GM18511 (cell line): ENCODE results near the gene JAZF1.
"Not testable (repeated sequence)": the region's sequence is repeated elsewhere in the genome, so short reads cannot be mapped to it uniquely, and the experiment has no call there.

Experiments
- ATAC-seq: cut with Tn5 transposase; IDR thresholded peaks from one replicate; pipeline ENCODE4 v1.9.1; 2021; ENCODE audit warnings: mild to moderate bottlenecking, moderate library complexity; ENCODE audit not compliant: unreplicated experiment

JAZF1 gene

GRCh38 chr7:27889800-27890199 lies 290.8 kb downstream of the JAZF1 start:
- ATAC-seq, result no peak

DNA sequence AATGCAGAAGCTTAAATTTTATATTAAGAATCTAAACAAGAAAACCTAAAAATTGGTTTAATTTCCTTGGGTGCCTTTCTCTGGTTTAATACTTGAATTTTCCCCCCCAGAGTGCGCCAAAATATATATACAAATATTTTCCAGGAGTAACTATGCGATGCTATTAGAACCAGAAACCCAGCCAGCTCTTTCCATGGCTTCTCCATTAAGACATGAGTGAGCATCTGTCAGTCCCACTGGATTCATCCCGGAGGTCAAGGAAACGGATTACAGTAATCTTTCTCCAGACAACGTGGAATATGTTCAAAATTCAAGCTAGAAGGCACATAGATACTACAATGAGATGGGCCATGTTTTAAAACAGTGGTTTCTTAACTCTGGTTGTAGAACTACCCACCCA lies 291.9 kb downstream of the JAZF1 start:
- no peak for ATAC-seq

- ATAC-seq, result not testable (repeated sequence)
Observed at GRCh38 chr7:27886710-27887109, 293.9 kb downstream of the JAZF1 start.

DNA sequence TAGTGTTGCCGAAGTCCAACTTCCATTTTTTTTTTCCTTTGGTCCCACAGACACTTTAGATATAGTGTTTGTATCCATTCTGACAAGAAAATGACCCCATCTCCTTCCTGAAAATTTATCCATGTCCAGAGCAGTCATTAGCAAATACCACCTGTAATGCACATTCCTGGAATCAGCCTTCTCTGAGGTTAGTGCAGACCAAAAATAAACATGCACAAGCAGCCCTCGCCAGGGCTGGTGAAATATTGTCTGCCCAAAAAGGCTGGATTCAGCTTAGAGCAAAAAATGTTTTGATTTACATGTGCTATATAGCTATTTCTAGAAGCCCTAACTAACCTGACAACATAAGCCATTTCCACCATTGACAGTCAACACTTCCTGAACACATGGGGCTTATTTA lies 294.9 kb downstream of the JAZF1 start:
- ATAC-seq, result no peak

DNA sequence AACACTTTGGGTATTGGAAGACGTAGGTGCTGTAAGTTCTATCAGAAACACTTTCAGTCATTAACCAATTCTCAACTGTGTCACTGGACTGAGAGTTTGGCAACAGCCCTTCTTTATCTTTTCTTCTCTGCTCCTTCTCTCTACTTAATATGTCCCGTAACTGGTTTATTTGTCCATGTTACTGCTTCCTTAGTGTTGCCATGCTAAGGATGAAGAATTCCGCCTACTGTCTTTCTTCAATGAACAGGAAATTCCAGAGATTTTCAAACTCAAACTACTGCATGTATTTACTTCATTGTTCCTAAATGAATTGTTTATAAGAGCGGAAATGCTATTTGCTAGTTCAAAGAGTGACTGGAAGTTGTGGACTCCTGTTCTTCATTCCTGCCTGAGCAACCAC lies 296.9 kb downstream of the JAZF1 start:
- no peak for ATAC-seq

- ATAC-seq, result no peak
Observed at GRCh38 chr7:27876756-27877155, 303.8 kb downstream of the JAZF1 start.

GRCh38 chr7:27875832-27876231 lies 304.8 kb downstream of the JAZF1 start:
- ATAC-seq, result no peak

DNA sequence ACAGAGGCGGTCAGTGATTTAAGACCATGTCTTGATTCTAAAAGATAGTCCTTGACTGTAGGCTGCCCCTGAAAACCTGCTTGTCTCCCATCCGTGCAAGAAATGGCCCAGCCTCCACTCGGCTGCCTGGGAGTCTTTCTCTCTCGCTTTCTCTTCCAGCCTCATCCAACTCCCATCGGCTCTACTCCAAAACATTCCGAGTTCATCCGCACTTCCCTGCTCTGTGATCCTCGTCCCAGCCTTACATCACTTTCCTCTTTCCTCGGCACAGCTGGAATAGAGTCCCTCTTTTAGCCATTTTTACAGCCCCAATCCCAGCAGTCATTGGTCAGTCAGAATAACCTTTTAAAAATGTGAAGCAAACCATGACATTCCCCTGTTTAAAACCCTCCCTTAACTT lies 305.5 kb downstream of the JAZF1 start:
- ATAC-seq, result no peak

DNA sequence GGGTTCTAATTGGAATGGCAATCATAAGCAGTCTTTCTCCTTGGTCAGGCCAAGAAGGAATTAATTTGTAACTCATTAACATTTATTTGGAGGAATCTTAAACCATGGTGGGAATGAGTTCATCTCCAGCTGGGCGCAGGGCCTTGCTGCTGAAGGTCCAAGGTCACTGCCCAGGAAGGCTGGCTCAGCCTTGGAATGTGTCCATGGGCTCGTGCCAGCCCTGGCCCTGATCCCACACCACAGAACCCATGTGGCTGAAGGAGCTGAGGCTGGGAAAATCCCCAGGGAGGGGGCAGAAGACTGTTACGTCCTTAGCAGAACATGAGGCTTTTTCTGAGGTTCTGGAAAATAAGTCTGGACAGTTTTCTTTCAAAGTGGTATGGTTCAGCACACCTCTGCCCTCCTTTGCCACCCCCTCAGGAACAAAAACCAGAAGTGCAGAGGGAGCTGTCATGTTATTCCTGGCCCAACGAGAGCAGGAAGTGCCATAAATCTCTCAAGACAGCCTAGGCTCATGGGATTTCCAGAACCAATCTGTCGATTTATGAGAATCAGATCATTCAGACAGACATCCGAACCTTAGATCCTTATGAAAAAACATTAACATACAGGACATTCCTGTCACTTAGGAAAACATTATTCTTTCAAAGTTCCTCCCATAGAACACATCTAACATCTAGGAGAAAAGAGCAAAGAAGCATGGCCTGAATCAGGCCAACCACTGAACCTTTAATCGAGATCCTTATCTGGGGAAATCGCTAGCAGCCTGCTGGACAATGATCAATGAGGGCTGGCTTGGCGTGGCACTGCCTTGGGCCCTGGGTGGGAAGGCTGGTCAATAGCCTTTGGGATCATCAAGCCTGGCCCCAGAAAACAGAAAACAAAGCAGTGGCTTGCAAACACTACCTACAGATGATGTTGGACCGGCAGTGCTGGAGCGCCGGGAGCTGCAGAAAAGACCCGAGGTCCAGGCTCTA lies 306.3 kb downstream of the JAZF1 start:
- ATAC-seq, result no peak

GRCh38 chr7:27872356-27873275 lies 308.0 kb downstream of the JAZF1 start:
- ATAC-seq, result no peak

DNA sequence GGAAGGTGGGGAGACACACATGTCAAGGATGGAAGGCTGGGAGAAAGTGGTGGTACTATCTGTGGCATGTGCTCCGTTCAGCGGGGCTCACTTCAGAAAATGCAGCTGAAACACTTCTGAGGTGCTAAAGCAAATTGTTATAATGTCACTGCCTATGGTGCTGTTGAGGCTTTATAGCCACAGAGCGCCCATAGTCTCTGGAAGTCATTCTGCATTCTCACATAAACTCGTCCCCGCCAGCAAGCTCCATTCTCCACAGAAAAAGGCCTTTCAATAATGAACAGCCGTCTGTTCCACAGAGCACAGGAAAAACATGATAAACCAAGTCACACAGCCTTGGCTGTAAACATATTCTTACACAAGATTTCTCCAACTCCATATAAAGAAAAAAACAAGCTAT lies 308.7 kb downstream of the JAZF1 start:
- no peak for ATAC-seq

DNA sequence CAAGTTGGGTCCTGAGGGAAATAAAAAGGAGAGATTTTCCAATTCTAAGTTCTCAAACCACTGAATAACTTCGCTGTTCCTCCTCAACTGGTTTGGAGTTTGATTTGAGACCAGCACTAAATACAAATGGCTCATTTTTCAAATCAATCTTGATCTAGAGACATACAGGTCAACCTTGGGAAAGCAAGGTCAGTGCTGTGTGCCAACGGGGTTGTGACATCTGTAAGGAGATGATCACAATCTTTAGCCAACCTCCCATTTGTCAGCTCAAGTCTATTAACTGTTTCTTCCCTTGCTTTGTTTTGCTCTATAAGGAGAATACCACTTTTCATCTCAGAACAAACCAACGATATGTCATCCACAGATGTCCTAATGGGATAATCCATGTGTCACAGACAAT lies 309.5 kb downstream of the JAZF1 start:
- no peak for ATAC-seq

DNA sequence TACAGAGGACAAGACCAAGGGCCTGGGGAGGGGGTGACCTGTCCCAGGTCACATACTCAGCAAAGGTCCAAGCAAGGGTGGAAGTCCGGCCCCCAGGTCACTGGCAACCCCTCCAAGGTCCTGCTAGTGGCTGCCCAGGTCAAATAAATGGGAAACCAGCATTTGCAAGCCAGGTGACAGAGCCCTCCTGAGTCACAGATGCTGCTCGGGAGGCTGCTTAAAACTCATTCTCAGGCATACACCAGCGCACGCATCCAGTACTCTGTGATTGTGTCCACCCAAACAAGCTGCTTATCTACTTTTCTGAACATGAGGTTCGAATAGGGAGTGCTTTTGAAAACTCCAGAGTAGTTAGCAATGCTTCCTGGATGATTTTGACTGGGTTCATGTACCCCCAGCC lies 310.0 kb downstream of the JAZF1 start:
- no peak for ATAC-seq

GRCh38 chr7:27869056-27869455 lies 311.5 kb downstream of the JAZF1 start:
- no peak for ATAC-seq

DNA sequence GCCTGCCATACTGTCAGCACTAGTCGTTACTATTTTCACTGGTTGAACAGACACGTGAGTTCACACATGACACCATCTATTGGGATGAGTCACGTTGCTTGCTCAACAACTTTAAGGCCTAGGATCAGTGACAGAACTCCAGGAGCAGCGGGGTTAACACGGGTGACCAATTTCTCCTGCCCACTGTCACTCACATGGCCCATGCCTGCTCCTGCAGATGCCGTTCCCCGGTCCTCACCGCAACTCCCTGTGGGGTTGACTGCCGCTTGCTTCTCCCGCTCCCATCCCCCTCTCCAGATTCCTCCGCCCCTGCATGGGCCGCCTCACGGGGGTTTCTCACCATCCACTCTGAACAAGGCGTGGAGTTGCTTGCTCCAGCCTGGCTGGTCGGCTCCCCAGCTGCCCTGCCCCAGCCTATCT lies 312.5 kb downstream of the JAZF1 start:
- no peak for ATAC-seq

DNA sequence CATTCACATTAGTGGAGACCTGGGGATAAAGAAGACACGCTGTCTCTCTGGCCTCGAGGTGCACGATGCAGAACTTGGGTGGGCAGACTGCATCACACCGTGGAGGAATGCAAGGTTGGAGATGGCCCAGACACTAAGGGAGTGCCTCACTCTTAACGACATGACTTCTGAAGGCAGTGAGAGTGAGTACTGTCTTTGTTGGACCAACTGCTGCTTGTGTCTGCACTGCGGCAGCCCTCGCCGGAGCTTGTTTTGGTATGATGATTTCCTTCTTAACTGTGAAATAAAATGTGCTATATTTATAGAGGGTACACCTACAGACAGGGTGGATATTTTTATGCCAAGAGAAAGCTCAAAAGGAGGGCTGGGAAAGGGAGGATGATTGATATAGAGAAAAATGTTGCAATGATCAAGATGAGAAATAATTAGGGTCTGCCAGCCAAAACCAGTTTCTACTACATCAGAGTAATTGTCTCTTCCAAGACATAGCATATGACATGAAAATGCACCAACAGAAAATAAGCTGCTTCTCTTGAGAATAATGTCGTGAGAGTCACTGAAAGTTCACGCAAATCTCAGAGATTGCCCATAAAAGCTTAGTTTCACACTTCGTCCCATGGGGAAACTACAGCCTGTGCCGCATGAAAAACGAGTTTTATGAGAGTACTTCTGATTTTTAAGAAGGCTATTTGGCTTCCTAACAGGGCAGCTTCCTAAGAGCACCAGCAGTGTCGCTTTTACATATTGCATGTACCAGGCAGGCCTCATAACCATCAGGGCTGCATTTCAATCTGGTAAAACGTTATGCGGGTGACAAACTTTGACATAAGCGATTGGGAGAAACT lies 313.5 kb downstream of the JAZF1 start:
- no peak for ATAC-seq

GRCh38 chr7:27866256-27866655 lies 314.3 kb downstream of the JAZF1 start:
- no peak for ATAC-seq

- no peak for ATAC-seq
Observed at GRCh38 chr7:27863880-27864279, 316.7 kb downstream of the JAZF1 start.

DNA sequence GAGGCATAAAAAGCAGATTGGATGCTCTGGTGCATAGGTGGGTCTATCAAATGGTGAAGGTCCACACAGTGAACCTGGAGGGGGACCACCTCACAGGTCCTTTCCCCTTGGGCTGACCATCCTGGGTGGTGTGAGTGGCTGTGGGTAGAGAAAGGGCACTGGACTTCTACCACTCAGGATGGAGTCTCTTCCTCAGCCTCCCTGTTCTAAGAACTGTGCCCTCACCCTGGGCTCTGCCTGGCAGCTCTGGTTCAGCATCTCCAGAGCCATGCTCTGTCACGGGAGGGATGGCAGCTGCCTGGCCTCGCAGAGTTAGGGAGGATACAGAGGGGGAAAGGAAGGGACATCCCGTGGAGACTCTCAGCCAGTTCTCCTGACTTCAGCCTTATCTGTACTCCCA lies 318.8 kb downstream of the JAZF1 start:
- ATAC-seq, result no peak

DNA sequence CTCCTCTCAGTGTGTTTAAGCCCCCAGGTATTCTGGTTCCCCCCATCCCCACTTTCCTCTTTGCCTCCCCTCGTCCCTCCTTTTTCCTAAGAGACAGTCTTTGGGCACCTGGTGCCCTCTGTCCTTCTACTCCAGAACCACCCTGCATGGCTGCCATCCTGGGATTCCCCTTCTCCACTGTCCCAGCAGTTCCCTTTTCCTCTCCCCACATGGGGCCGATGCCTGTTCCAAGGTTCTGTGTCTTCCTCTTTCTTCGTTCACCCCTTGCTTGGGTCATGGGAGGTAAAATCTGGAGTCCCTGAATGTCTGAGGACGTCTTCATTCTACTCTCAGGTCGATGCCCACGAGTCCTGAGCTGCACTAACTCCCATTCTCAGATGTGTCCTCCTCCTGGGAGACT lies 319.8 kb downstream of the JAZF1 start:
- no peak for ATAC-seq
